Measurements from ENCODE around the gene FNDC3B.

GRCh38 chr3:172187511-172187910 is 148.1 kb downstream of the FNDC3B start:
- TF ChIP-seq, protein P1, sequence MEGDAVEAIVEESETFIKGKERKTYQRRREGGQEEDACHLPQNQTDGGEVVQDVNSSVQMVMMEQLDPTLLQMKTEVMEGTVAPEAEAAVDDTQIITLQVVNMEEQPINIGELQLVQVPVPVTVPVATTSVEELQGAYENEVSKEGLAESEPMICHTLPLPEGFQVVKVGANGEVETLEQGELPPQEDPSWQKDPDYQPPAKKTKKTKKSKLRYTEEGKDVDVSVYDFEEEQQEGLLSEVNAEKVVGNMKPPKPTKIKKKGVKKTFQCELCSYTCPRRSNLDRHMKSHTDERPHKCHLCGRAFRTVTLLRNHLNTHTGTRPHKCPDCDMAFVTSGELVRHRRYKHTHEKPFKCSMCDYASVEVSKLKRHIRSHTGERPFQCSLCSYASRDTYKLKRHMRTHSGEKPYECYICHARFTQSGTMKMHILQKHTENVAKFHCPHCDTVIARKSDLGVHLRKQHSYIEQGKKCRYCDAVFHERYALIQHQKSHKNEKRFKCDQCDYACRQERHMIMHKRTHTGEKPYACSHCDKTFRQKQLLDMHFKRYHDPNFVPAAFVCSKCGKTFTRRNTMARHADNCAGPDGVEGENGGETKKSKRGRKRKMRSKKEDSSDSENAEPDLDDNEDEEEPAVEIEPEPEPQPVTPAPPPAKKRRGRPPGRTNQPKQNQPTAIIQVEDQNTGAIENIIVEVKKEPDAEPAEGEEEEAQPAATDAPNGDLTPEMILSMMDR (IDR thresholded peaks at IDR 0.05 in 8 of 11, conservative IDR thresholded peaks at IDR 0.05 in 3 of 11), result no peak
- no peak for TF ChIP-seq POLR2AphosphoS5 (IDR thresholded peaks at IDR 0.05)
- no peak for TF ChIP-seq POLR2A (IDR thresholded peaks at IDR 0.05)
